ENCODE measurements around the gene EPC1. TPM values are rescaled to one million over a fixed set of nuclear protein-coding genes. Genes with fewer than 3 reads are reported as not detected.

EPC1 gene
- total RNA-seq, 1 donor from 2014 or later = 8.8 TPM

- peak overlapping the region; percentile 62 for H3K4me3 ChIP-seq (ENCODE audit: low read depth, low read length)
- no peak for DNase-seq (ENCODE audit: low read depth)
- TF ChIP-seq CTCF (conservative IDR thresholded peaks at IDR 0.05; ENCODE audit: low read depth, low read length) = no peak
These were observed 29.8 kb upstream of the EPC1 start for GRCh38 chr10:32376771-32377170.

GRCh38 chr10:32376097-32376496, 29.1 kb upstream of the EPC1 start:
- H3K4me3 ChIP-seq (ENCODE audit: low read depth, low read length) = peak overlapping the region; percentile 62
- no peak for DNase-seq (ENCODE audit: low read depth)
- TF ChIP-seq CTCF (conservative IDR thresholded peaks at IDR 0.05; ENCODE audit: low read depth, low read length) = no peak

- no peak overlapping the region for H3K4me3 ChIP-seq (ENCODE audit: low read depth, low read length)
- DNase-seq (ENCODE audit: low read depth) = no peak
- TF ChIP-seq CTCF (conservative IDR thresholded peaks at IDR 0.05; ENCODE audit: low read depth, low read length) = no peak
These were observed 28.7 kb upstream of the EPC1 start for GRCh38 chr10:32375631-32376030.

GRCh38 chr10:32374605-32375004, 27.6 kb upstream of the EPC1 start:
- DNase-seq (ENCODE audit: low read depth) = no peak
- TF ChIP-seq CTCF (conservative IDR thresholded peaks at IDR 0.05; ENCODE audit: low read depth, low read length) = no peak
- no peak overlapping the region for H3K4me3 ChIP-seq (ENCODE audit: low read depth, low read length)

- H3K4me3 ChIP-seq (ENCODE audit: low read depth, low read length) = no peak overlapping the region
- DNase-seq (ENCODE audit: low read depth) = no peak
- TF ChIP-seq CTCF (conservative IDR thresholded peaks at IDR 0.05; ENCODE audit: low read depth, low read length) = no peak
These were observed 26.5 kb upstream of the EPC1 start for GRCh38 chr10:32373496-32373895.

- DNase-seq (ENCODE audit: low read depth) = no peak
- H3K4me3 ChIP-seq (ENCODE audit: low read depth, low read length) = no peak overlapping the region
- TF ChIP-seq CTCF (conservative IDR thresholded peaks at IDR 0.05; ENCODE audit: low read depth, low read length) = no peak
These were observed 26.1 kb upstream of the EPC1 start for GRCh38 chr10:32373031-32373430.

- no peak overlapping the region for H3K4me3 ChIP-seq (ENCODE audit: low read depth, low read length)
- DNase-seq (ENCODE audit: low read depth) = no peak
- TF ChIP-seq CTCF (conservative IDR thresholded peaks at IDR 0.05; ENCODE audit: low read depth, low read length) = no peak
These were observed 25.3 kb upstream of the EPC1 start for GRCh38 chr10:32372000-32372875.

All from epithelial cell of proximal tubule (primary cell).